HG02610 (cell line): ENCODE results near the gene MRPS10.

Source experiments
- ATAC-seq: cut with Tn5 transposase; IDR thresholded peaks from one replicate; pipeline ENCODE4 v1.9.1; 2021; ENCODE audit warnings: mild to moderate bottlenecking, moderate library complexity; ENCODE audit not compliant: unreplicated experiment

MRPS10 gene

GRCh38 chr6:42217519-42218367 lies at the start of gene MRPS10:
Gene MRPS10, minus strand, starts transcription at chr6:42217861. Its CDS starts 12 bp downstream, at chr6:42217849.
- ATAC-seq: peak; percentile 94

GRCh38 chr6:42266538-42266937 lies 48.9 kb upstream of the MRPS10 start:
- ATAC-seq: no peak

GRCh38 chr6:42264852-42265390 lies 47.3 kb upstream of the MRPS10 start:
- ATAC-seq: no peak

- ATAC-seq: no peak
These were observed 46.6 kb upstream of the MRPS10 start for GRCh38 chr6:42264162-42264851.

GRCh38 chr6:42263165-42263728 lies 45.6 kb upstream of the MRPS10 start:
- ATAC-seq: no peak

GRCh38 chr6:42260972-42261371 lies 43.3 kb upstream of the MRPS10 start:
- ATAC-seq: no peak

- ATAC-seq: no peak
These were observed 42.8 kb upstream of the MRPS10 start for GRCh38 chr6:42260396-42260888.

GRCh38 chr6:42259841-42260395 lies 42.3 kb upstream of the MRPS10 start:
- ATAC-seq: no peak

- ATAC-seq: no peak
These were observed 41.6 kb upstream of the MRPS10 start for GRCh38 chr6:42259286-42259685.

- ATAC-seq: no peak
These were observed 40.0 kb upstream of the MRPS10 start for GRCh38 chr6:42257614-42258013.

GRCh38 chr6:42257063-42257462 lies 39.4 kb upstream of the MRPS10 start:
- ATAC-seq: no peak

- no peak for ATAC-seq
These were observed 37.4 kb upstream of the MRPS10 start for GRCh38 chr6:42255050-42255449.

GRCh38 chr6:42254505-42254904 lies 36.8 kb upstream of the MRPS10 start:
- no peak for ATAC-seq

GRCh38 chr6:42251911-42252637 lies 34.4 kb upstream of the MRPS10 start:
- ATAC-seq: no peak

GRCh38 chr6:42251500-42251899 lies 33.8 kb upstream of the MRPS10 start:
- ATAC-seq: no peak

- ATAC-seq: no peak
These were observed 32.7 kb upstream of the MRPS10 start for GRCh38 chr6:42250274-42250931.

GRCh38 chr6:42249279-42249678 lies 31.6 kb upstream of the MRPS10 start:
- no peak for ATAC-seq

GRCh38 chr6:42243046-42243445 lies 25.4 kb upstream of the MRPS10 start:
- ATAC-seq: no peak

GRCh38 chr6:42241915-42242314 lies 24.3 kb upstream of the MRPS10 start:
- ATAC-seq: no peak
